ENCODE data around the gene AACS.
"Not testable (repeated sequence)": the region's sequence is repeated elsewhere in the genome, so short reads cannot be mapped to it uniquely, and the experiment has no call there.

AACS gene

GRCh38 chr12:125076103-125076502 lies 10.9 kb downstream of the AACS start:
- in situ Hi-C loops (cut with MboI; ENCODE audit: low sequenced_read_pairs, unreplicated experiment): no loop called here
- no peak for DNase-seq (ENCODE audit: low spot score)
- no peak for TF ChIP-seq CTCF (IDR thresholded peaks at IDR 0.05; ENCODE audit: borderline replicate concordance, control extremely low read depth, extremely low read depth, insufficient read depth, missing control alignments)

- in situ Hi-C loops (cut with MboI; ENCODE audit: low sequenced_read_pairs, unreplicated experiment): no loop called here
- TF ChIP-seq CTCF (IDR thresholded peaks at IDR 0.05; ENCODE audit: borderline replicate concordance, control extremely low read depth, extremely low read depth, insufficient read depth, missing control alignments): no peak
- no peak for DNase-seq (ENCODE audit: low spot score)
Observed at GRCh38 chr12:125079084-125079483, 13.8 kb downstream of the AACS start.

- DNase-seq (ENCODE audit: low spot score): no peak
- in situ Hi-C loops (cut with MboI; ENCODE audit: low sequenced_read_pairs, unreplicated experiment): no loop called here
- TF ChIP-seq CTCF (IDR thresholded peaks at IDR 0.05; ENCODE audit: borderline replicate concordance, control extremely low read depth, extremely low read depth, insufficient read depth, missing control alignments): no peak
Observed at GRCh38 chr12:125079648-125080645, 14.7 kb downstream of the AACS start.

- in situ Hi-C loops (cut with MboI; ENCODE audit: low sequenced_read_pairs, unreplicated experiment): no loop called here
- DNase-seq (ENCODE audit: low spot score): no peak
- no peak for TF ChIP-seq CTCF (IDR thresholded peaks at IDR 0.05; ENCODE audit: borderline replicate concordance, control extremely low read depth, extremely low read depth, insufficient read depth, missing control alignments)
Observed at GRCh38 chr12:125081427-125081826, 16.2 kb downstream of the AACS start.

- in situ Hi-C loops (cut with MboI; ENCODE audit: low sequenced_read_pairs, unreplicated experiment): no loop called here
- DNase-seq (ENCODE audit: low spot score): no peak
- TF ChIP-seq CTCF (IDR thresholded peaks at IDR 0.05; ENCODE audit: borderline replicate concordance, control extremely low read depth, extremely low read depth, insufficient read depth, missing control alignments): no peak
Observed at GRCh38 chr12:125083072-125083471, 17.8 kb downstream of the AACS start.

GRCh38 chr12:125088199-125088598 lies 23.0 kb downstream of the AACS start:
- DNase-seq (ENCODE audit: low spot score); in situ Hi-C loops (cut with MboI; ENCODE audit: low sequenced_read_pairs, unreplicated experiment): not testable (repeated sequence)

GRCh38 chr12:125089083-125089482 lies 23.8 kb downstream of the AACS start:
- in situ Hi-C loops (cut with MboI; ENCODE audit: low sequenced_read_pairs, unreplicated experiment): no loop called here
- TF ChIP-seq CTCF (IDR thresholded peaks at IDR 0.05; ENCODE audit: borderline replicate concordance, control extremely low read depth, extremely low read depth, insufficient read depth, missing control alignments): no peak
- DNase-seq (ENCODE audit: low spot score): no peak
